OCI-LY1 (cell line): ENCODE data around the gene FARP1.

ENCODE experiments used
- EZH2 ChIP-seq: fragments of 200-600 bp; sonication (generic), shearing (Covaris generic); IDR thresholded peaks from 2 replicates; pipeline ENCODE4 v1.8.0; 2017; ENCODE audit warnings: borderline replicate concordance, mixed run types, mild to moderate bottlenecking, antibody characterized with exemption, low read length, moderate library complexity, mixed read lengths
- TF ChIP-seq, protein P1 (sequence below): fragments of 200-600 bp; sonication (generic), shearing (Covaris generic); IDR thresholded peaks from 2 replicates; pipeline ENCODE4 v1.5.1; 2017; ENCODE audit warnings: mild to moderate bottlenecking, antibody characterized with exemption, low read length, moderate library complexity, mixed read lengths

DNA sequence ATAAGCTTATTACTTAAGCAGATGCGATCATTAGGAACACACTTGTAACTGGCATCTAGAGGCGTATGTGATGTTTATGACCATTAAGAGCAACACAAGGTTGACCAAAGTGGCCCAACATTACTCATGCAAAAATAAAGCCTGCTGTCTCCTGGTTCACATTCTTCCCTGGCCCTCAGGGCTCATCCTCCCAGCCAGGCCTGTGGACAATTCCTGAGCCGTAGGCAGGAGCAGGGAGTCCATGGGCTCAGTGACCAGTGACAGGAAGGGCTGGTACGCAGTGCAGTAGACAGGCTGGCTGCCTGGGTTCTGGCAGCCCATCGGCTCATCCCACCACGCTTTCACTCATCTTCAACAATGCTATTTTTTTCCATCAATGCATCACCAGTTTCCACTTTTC is 328.0 kb downstream of the FARP1 start:
- no peak for TF ChIP-seq EZH2
- TF ChIP-seq, protein P1, sequence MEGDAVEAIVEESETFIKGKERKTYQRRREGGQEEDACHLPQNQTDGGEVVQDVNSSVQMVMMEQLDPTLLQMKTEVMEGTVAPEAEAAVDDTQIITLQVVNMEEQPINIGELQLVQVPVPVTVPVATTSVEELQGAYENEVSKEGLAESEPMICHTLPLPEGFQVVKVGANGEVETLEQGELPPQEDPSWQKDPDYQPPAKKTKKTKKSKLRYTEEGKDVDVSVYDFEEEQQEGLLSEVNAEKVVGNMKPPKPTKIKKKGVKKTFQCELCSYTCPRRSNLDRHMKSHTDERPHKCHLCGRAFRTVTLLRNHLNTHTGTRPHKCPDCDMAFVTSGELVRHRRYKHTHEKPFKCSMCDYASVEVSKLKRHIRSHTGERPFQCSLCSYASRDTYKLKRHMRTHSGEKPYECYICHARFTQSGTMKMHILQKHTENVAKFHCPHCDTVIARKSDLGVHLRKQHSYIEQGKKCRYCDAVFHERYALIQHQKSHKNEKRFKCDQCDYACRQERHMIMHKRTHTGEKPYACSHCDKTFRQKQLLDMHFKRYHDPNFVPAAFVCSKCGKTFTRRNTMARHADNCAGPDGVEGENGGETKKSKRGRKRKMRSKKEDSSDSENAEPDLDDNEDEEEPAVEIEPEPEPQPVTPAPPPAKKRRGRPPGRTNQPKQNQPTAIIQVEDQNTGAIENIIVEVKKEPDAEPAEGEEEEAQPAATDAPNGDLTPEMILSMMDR = no peak
